ENCODE measurements around the gene FOXL2. TPM values are rescaled to one million over a fixed set of nuclear protein-coding genes. Genes with fewer than 3 reads are reported as not detected.

Gene FOXL2
- polyA plus RNA-seq, 1 of the 3 experiments (the other 2 are of a cell fraction), result not detected

- H3K36me3 ChIP-seq (replicated peaks in 1 of 2; ENCODE audit: control insufficient read depth in 1 of 2, insufficient read depth in 2 of 2, low read length in 1 of 2), result no peaks in the 10 kb centered on the region
- CTCF ChIA-PET, result interaction anchor here (11.9 kb wide), 1 partner anchor 13 kb away, joined by 100 read pairs; no protein-coding TSS in a partner anchor
- POLR2A ChIA-PET, result no interaction called here
- peaks cover 4% of the 10 kb centered on the region; the same call in 1 of the 2 replicates for H4K20me1 ChIP-seq (ENCODE audit: insufficient read depth)
- TF ChIP-seq SMC3 (IDR thresholded peaks at IDR 0.05; ENCODE audit: low read depth, low read length), result no peak
- TF ChIP-seq TCF12 (IDR thresholded peaks at IDR 0.05), result no peak
- TF ChIP-seq, protein P1, sequence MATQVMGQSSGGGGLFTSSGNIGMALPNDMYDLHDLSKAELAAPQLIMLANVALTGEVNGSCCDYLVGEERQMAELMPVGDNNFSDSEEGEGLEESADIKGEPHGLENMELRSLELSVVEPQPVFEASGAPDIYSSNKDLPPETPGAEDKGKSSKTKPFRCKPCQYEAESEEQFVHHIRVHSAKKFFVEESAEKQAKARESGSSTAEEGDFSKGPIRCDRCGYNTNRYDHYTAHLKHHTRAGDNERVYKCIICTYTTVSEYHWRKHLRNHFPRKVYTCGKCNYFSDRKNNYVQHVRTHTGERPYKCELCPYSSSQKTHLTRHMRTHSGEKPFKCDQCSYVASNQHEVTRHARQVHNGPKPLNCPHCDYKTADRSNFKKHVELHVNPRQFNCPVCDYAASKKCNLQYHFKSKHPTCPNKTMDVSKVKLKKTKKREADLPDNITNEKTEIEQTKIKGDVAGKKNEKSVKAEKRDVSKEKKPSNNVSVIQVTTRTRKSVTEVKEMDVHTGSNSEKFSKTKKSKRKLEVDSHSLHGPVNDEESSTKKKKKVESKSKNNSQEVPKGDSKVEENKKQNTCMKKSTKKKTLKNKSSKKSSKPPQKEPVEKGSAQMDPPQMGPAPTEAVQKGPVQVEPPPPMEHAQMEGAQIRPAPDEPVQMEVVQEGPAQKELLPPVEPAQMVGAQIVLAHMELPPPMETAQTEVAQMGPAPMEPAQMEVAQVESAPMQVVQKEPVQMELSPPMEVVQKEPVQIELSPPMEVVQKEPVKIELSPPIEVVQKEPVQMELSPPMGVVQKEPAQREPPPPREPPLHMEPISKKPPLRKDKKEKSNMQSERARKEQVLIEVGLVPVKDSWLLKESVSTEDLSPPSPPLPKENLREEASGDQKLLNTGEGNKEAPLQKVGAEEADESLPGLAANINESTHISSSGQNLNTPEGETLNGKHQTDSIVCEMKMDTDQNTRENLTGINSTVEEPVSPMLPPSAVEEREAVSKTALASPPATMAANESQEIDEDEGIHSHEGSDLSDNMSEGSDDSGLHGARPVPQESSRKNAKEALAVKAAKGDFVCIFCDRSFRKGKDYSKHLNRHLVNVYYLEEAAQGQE (IDR thresholded peaks at IDR 0.05; ENCODE audit: low read depth, low read length), result no peak
- TF ChIP-seq, protein P2, sequence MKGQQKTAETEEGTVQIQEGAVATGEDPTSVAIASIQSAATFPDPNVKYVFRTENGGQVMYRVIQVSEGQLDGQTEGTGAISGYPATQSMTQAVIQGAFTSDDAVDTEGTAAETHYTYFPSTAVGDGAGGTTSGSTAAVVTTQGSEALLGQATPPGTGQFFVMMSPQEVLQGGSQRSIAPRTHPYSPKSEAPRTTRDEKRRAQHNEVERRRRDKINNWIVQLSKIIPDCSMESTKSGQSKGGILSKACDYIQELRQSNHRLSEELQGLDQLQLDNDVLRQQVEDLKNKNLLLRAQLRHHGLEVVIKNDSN (IDR thresholded peaks at IDR 0.05; ENCODE audit: borderline replicate concordance, low read depth), result no peak
- no peak for TF ChIP-seq FOSL2 (IDR thresholded peaks at IDR 0.05; ENCODE audit: borderline replicate concordance, low read depth)
- no peak for TF ChIP-seq RXRA (IDR thresholded peaks at IDR 0.05; ENCODE audit: borderline replicate concordance, low read depth)
- TF ChIP-seq POLR2AphosphoS5 (IDR thresholded peaks at IDR 0.05; ENCODE audit: low read depth, low read length), result no peak
- no peak for TF ChIP-seq CTCF (IDR thresholded peaks at IDR 0.05)
- TF ChIP-seq, protein P3, sequence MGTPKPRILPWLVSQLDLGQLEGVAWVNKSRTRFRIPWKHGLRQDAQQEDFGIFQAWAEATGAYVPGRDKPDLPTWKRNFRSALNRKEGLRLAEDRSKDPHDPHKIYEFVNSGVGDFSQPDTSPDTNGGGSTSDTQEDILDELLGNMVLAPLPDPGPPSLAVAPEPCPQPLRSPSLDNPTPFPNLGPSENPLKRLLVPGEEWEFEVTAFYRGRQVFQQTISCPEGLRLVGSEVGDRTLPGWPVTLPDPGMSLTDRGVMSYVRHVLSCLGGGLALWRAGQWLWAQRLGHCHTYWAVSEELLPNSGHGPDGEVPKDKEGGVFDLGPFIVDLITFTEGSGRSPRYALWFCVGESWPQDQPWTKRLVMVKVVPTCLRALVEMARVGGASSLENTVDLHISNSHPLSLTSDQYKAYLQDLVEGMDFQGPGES (IDR thresholded peaks at IDR 0.05; ENCODE audit: low read depth, low read length), result no peak
- TF ChIP-seq RFX5 (IDR thresholded peaks at IDR 0.05; ENCODE audit: low read length), result no peak
- TF ChIP-seq TAF1 (IDR thresholded peaks at IDR 0.05; ENCODE audit: borderline replicate concordance, low read depth, low read length), result no peak
- no peak for TF ChIP-seq NFIC (IDR thresholded peaks at IDR 0.05; ENCODE audit: borderline replicate concordance)
- TF ChIP-seq ELF1 (IDR thresholded peaks at IDR 0.05), result no peak
- TF ChIP-seq, protein P4, sequence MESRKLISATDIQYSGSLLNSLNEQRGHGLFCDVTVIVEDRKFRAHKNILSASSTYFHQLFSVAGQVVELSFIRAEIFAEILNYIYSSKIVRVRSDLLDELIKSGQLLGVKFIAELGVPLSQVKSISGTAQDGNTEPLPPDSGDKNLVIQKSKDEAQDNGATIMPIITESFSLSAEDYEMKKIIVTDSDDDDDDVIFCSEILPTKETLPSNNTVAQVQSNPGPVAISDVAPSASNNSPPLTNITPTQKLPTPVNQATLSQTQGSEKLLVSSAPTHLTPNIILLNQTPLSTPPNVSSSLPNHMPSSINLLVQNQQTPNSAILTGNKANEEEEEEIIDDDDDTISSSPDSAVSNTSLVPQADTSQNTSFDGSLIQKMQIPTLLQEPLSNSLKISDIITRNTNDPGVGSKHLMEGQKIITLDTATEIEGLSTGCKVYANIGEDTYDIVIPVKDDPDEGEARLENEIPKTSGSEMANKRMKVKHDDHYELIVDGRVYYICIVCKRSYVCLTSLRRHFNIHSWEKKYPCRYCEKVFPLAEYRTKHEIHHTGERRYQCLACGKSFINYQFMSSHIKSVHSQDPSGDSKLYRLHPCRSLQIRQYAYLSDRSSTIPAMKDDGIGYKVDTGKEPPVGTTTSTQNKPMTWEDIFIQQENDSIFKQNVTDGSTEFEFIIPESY (IDR thresholded peaks at IDR 0.05; ENCODE audit: borderline replicate concordance, low read depth), result no peak
- no peak for TF ChIP-seq FOXM1 (IDR thresholded peaks at IDR 0.05; ENCODE audit: low read depth)
- TF ChIP-seq MEF2A (IDR thresholded peaks at IDR 0.05; ENCODE audit: borderline replicate concordance, low read depth), result no peak
- TF ChIP-seq RAD21 (IDR thresholded peaks at IDR 0.05; ENCODE audit: low read length), result no peak
- no peak for TF ChIP-seq RCOR1 (IDR thresholded peaks at IDR 0.05; ENCODE audit: low read length)
- no peak for TF ChIP-seq EP300 (IDR thresholded peaks at IDR 0.05; ENCODE audit: borderline replicate concordance in 1 of 2, low read depth in 1 of 2, low read length in 1 of 2)
- H3K4me2 ChIP-seq, result peak overlapping the region; percentile 89
- H3K79me2 ChIP-seq (ENCODE audit: insufficient read depth), result no peaks in the 10 kb centered on the region
- H3K9me2 ChIP-seq, result no peaks in the 10 kb centered on the region
- H3K4me3 ChIP-seq (ENCODE audit: low read depth in 2 of 2, low read length in 1 of 2), result peak overlapping the region in 1 of 2 experiments; percentile 53; a peak in 3 of 4 replicates
- WGBS (ENCODE audit: low lambda C conversion rate), result 15% methylated on average over 10 of the region's 27 CpGs
- no peak overlapping the region for H3K9ac ChIP-seq
- H3K4me1 ChIP-seq (ENCODE audit: control insufficient read depth in 1 of 2, insufficient read depth in 2 of 2, low read depth in 1 of 2, low read length in 1 of 2), result peaks cover 0 to 7% of the 10 kb centered on the region in 2 experiments; a peak in 2 of 4 replicates
- H3K27ac ChIP-seq (ENCODE audit: low read depth in 2 of 2, low read length in 1 of 2), result no peak overlapping the region
- no peaks in the 10 kb centered on the region for H3K9me3 ChIP-seq
- DNase-seq, result peak; percentile 45
- 0 out of 2 replicates have a peak overlapping the region, but pooled peaks have one; percentile 63 for H2AFZ ChIP-seq (ENCODE audit: low read depth)
- peaks cover 5% of the 10 kb centered on the region for H3F3A ChIP-seq (replicated peaks; ENCODE audit: insufficient read depth)
- H3K27me3 ChIP-seq (ENCODE audit: insufficient read depth), result peaks cover 78% of the 10 kb centered on the region
Observed at GRCh38 chr3:138949445-138950005, 2.6 kb upstream of the FOXL2 start.
